GM21576 (cell line): ENCODE data around the gene EIF4EBP2.

Experiments
- ATAC-seq: cut with Tn5 transposase; IDR thresholded peaks from one replicate; pipeline ENCODE4 v1.9.1; 2021; ENCODE audit warnings: mild to moderate bottlenecking, moderate library complexity; ENCODE audit not compliant: unreplicated experiment

EIF4EBP2 gene

GRCh38 chr10:70404036-70404786, at the start of gene EIF4EBP2:
Gene EIF4EBP2, plus strand, starts transcription at chr10:70404145. Its CDS starts 257 bp downstream, at chr10:70404402.
- peak; percentile 81 for ATAC-seq

GRCh38 chr10:70354556-70354955, 49.4 kb upstream of the EIF4EBP2 start:
- ATAC-seq = peak; percentile 27

GRCh38 chr10:70355051-70356021, 48.6 kb upstream of the EIF4EBP2 start:
- peak; percentile 53 for ATAC-seq

- ATAC-seq = no peak
Measured at GRCh38 chr10:70357565-70357964, 46.4 kb upstream of the EIF4EBP2 start.

- no peak for ATAC-seq
Measured at GRCh38 chr10:70358446-70358845, 45.5 kb upstream of the EIF4EBP2 start.

- ATAC-seq = no peak
Measured at GRCh38 chr10:70359017-70359550, 44.9 kb upstream of the EIF4EBP2 start.

- ATAC-seq = no peak
Measured at GRCh38 chr10:70360215-70360614, 43.7 kb upstream of the EIF4EBP2 start.

- no peak for ATAC-seq
Measured at GRCh38 chr10:70362328-70362727, 41.6 kb upstream of the EIF4EBP2 start.

- ATAC-seq = no peak
Measured at GRCh38 chr10:70363292-70363691, 40.7 kb upstream of the EIF4EBP2 start.

GRCh38 chr10:70363971-70364771, 39.8 kb upstream of the EIF4EBP2 start:
- peak; percentile 89 for ATAC-seq

GRCh38 chr10:70364772-70365091, 39.2 kb upstream of the EIF4EBP2 start:
- ATAC-seq = no peak

- no peak for ATAC-seq
Measured at GRCh38 chr10:70367195-70367796, 36.6 kb upstream of the EIF4EBP2 start.

GRCh38 chr10:70368774-70369482, 35.0 kb upstream of the EIF4EBP2 start:
- no peak for ATAC-seq

GRCh38 chr10:70369498-70370018, 34.4 kb upstream of the EIF4EBP2 start:
- no peak for ATAC-seq

GRCh38 chr10:70370766-70371165, 33.2 kb upstream of the EIF4EBP2 start:
- no peak for ATAC-seq

GRCh38 chr10:70371846-70372245, 32.1 kb upstream of the EIF4EBP2 start:
- ATAC-seq = no peak

- no peak for ATAC-seq
Measured at GRCh38 chr10:70374775-70375614, 28.9 kb upstream of the EIF4EBP2 start.
